HG02610 (cell line): ENCODE data around the gene ATP5PD.

Experiments
- ATAC-seq: cut with Tn5 transposase; IDR thresholded peaks from one replicate; pipeline ENCODE4 v1.9.1; 2021; ENCODE audit warnings: mild to moderate bottlenecking, moderate library complexity; ENCODE audit not compliant: unreplicated experiment

The ATP5PD gene

GRCh38 chr17:75001915-75002843 lies 44.6 kb downstream of the ATP5PD start:
- ATAC-seq = no peak

GRCh38 chr17:74999523-74999922 lies 47.2 kb downstream of the ATP5PD start:
- no peak for ATAC-seq

GRCh38 chr17:74998783-74999182 lies 48.0 kb downstream of the ATP5PD start:
- ATAC-seq = no peak

DNA sequence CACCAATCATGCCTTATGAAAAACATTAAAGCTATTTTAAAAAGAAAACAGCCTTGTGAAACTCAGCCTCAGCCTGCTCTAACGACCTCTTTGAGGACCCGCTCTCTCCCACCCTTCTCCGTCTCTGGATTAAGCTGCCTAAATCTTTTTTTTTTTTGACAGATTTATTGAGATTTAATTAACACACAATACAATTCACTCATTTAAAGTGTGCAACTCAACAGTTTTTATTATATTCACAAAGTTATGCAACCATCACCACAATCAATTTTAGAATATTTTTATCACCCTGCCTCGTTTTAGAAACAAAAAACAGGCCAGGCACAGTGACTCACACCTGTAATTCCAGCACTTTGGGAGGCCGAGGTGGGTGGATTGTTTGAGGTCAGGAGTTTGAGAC lies 50.9 kb downstream of the ATP5PD start:
- ATAC-seq = no peak

GRCh38 chr17:74994440-74994839 lies 52.3 kb downstream of the ATP5PD start:
- ATAC-seq = no peak

GRCh38 chr17:74992223-74992622 lies 54.5 kb downstream of the ATP5PD start:
- no peak for ATAC-seq

DNA sequence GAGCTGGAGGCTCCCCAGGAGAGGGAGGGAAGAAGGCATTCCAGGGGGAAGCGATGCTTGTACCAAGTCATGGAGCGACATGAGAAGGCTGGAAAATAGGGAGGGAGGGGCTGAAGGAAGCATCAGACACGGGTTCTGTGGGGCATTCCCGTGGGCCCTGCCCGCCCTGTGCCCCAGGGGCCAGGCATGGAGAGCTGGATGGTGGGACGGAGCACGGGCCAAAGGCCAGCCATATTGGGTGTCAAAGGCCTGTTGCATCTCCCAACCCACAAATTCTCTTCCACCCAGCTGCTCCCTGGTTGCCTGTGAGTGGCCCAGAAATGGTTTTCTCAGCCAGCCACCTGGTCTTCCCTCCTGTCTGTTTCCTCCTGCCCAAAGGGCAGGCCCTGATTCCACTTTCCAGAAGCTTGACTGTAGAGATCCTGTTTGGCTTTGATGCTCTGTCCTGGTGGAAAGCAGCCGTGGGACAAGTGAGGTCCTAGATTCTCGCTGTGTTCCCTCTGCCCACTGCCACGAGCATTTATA lies 56.1 kb downstream of the ATP5PD start:
- ATAC-seq = no peak
